Measurements from ENCODE around the gene ARFGAP3.

Gene ARFGAP3

DNA sequence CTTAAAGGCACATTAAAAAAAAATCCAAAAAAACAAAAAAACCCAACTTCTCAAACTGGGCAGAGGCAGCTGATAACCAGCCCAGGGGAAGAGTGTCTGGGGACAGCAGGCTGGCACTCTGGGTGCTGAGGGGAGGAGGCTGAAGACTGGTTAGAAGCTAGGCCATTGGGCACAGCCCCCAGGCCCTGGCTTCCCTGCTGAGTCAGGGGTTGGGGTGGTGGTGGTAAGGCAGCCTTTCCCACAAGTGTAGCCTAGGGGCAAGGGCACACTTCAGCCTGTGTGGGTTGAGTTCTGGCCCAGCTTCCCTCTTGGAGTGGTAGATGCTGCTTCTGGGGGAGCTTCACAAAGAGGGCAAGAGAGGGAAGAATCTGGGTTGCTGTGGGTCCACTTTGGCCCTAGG lies 16.3 kb upstream of the ARFGAP3 start:
- Mint-ChIP-seq H3K36me3 (ENCODE audit: low read depth) (peaks cover 29% of the 10 kb centered on the region), H3K4me1 (no peaks in the 10 kb centered on the region), H3K4me3 (no peak overlapping the region), H3K27me3 (ENCODE audit: low read depth, poor library complexity) (no peaks in the 10 kb centered on the region), H3K27ac (no peak overlapping the region), H3K9me3 (no peaks in the 10 kb centered on the region)
- TF ChIP-seq, protein P1, sequence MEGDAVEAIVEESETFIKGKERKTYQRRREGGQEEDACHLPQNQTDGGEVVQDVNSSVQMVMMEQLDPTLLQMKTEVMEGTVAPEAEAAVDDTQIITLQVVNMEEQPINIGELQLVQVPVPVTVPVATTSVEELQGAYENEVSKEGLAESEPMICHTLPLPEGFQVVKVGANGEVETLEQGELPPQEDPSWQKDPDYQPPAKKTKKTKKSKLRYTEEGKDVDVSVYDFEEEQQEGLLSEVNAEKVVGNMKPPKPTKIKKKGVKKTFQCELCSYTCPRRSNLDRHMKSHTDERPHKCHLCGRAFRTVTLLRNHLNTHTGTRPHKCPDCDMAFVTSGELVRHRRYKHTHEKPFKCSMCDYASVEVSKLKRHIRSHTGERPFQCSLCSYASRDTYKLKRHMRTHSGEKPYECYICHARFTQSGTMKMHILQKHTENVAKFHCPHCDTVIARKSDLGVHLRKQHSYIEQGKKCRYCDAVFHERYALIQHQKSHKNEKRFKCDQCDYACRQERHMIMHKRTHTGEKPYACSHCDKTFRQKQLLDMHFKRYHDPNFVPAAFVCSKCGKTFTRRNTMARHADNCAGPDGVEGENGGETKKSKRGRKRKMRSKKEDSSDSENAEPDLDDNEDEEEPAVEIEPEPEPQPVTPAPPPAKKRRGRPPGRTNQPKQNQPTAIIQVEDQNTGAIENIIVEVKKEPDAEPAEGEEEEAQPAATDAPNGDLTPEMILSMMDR (IDR thresholded peaks at IDR 0.05): no peak
- DNase-seq: no peak

- Mint-ChIP-seq H3K27ac (no peak overlapping the region), H3K36me3 (ENCODE audit: low read depth) (peaks cover 29% of the 10 kb centered on the region), H3K27me3 (ENCODE audit: low read depth, poor library complexity) (no peaks in the 10 kb centered on the region), H3K9me3 (no peaks in the 10 kb centered on the region), H3K4me3 (no peak overlapping the region), H3K4me1 (no peaks in the 10 kb centered on the region)
- DNase-seq: no peak
- TF ChIP-seq, protein P1 (IDR thresholded peaks at IDR 0.05): no peak
These were observed 15.7 kb upstream of the ARFGAP3 start for GRCh38 chr22:42872821-42873220.

GRCh38 chr22:42871146-42872050 lies 14.3 kb upstream of the ARFGAP3 start:
- Mint-ChIP-seq H3K4me3 (no peak overlapping the region), H3K9me3 (no peaks in the 10 kb centered on the region), H3K36me3 (ENCODE audit: low read depth) (peaks cover 24% of the 10 kb centered on the region), H3K4me1 (no peaks in the 10 kb centered on the region), H3K27me3 (ENCODE audit: low read depth, poor library complexity) (no peaks in the 10 kb centered on the region), H3K27ac (no peak overlapping the region)
- TF ChIP-seq, protein P1 (IDR thresholded peaks at IDR 0.05): no peak
- DNase-seq: no peak

DNA sequence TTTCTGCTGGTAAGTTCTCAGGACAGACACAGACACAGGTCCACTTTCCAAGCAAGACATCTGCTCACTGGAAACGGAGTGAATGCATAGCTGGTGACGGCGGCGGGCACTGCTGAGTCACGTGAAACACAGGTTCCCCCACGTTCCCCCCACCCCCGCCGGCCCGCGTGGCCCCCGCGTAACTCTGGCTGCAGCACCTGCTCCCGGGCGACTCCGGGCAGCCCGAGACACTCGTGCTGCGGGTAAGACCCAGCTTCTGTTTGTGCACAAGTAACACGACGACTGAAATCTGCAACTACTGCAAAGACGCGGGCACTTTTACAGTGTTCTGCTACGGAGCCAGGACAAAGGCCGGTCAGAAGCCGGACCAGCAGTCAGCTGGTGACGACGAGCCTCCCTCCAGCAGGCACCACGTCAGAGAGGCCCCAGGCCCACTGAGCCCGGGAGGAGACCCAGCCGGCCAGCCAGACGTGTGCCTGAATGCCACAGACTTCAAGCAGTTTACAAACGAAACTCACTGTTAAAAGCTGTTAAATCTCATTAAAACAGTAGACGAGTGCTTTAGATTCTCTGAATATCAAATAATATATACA lies 12.9 kb upstream of the ARFGAP3 start:
- no peak for DNase-seq
- Mint-ChIP-seq H3K36me3 (ENCODE audit: low read depth) (peaks cover 18% of the 10 kb centered on the region), H3K27ac (no peak overlapping the region), H3K4me3 (no peak overlapping the region), H3K9me3 (no peaks in the 10 kb centered on the region), H3K27me3 (ENCODE audit: low read depth, poor library complexity) (no peaks in the 10 kb centered on the region), H3K4me1 (no peaks in the 10 kb centered on the region)
- TF ChIP-seq, protein P1 (IDR thresholded peaks at IDR 0.05): no peak

DNA sequence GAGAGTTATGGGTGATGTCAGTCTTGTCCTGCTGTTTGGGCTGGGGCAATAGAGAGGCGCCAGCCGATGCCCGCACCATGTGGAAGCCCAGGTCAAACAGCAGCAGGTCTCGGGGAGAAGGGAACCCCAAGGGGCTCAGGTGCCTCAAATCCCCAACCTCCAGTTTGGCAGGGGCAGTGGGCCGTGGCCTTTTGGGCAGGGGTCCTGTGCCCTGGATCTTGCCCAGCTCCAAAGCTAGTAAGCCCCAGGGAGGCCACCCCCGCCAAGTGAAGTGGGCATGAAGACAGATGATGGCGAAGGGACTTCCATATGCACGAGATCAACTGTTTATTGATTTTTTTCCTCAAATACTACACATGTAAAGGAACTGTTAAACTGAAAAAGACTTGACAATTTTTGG lies 12.4 kb upstream of the ARFGAP3 start:
- no peaks in the 10 kb centered on the region for H3K27me3 Mint-ChIP-seq (ENCODE audit: low read depth, poor library complexity)
- H3K9me3 Mint-ChIP-seq: no peaks in the 10 kb centered on the region
- TF ChIP-seq, protein P1 (IDR thresholded peaks at IDR 0.05): no peak
- no peak overlapping the region for H3K4me3 Mint-ChIP-seq
- no peak overlapping the region for H3K27ac Mint-ChIP-seq
- H3K4me1 Mint-ChIP-seq: no peaks in the 10 kb centered on the region
- H3K36me3 Mint-ChIP-seq (ENCODE audit: low read depth): peaks cover 18% of the 10 kb centered on the region
- no peak for DNase-seq

Measured in nephron progenitor cell (in vitro differentiated cells).